Loucy (cell line): ENCODE results near the gene NLGN2.

Experiments used
- H2AFZ ChIP-seq: fragments of 200-600 bp; sonication (generic); 2 replicates; pipeline ENCODE4 v1.6.0; 2016; ENCODE audit warnings: antibody characterized with exemption, mild to moderate bottlenecking, low read length, moderate library complexity
- H3F3A ChIP-seq: fragments of 200-600 bp; 2 replicates; pipeline ENCODE4 v1.6.0; 2016; ENCODE audit warnings: antibody characterized with exemption, low read depth, mild to moderate bottlenecking
- H3K27me3 ChIP-seq: fragments of 200-600 bp; sonication (generic); 2 replicates; pipeline ENCODE4 v1.6.1; 2014; ENCODE audit warnings: low read length, mild to moderate bottlenecking; ENCODE audit not compliant: insufficient read depth, poor library complexity, severe bottlenecking
- H3K36me3 ChIP-seq: fragments of 200-600 bp; sonication (generic); 2 replicates; pipeline ENCODE4 v1.6.1; 2016; ENCODE audit warnings: low read length; ENCODE audit not compliant: insufficient read depth
- H3K4me1 ChIP-seq: fragments of 200-600 bp; sonication (generic); 2 replicates; pipeline ENCODE4 v1.5.1; 2014; ENCODE audit warnings: low read length, mild to moderate bottlenecking; ENCODE audit not compliant: insufficient read depth, poor library complexity, severe bottlenecking
- H3K4me2 ChIP-seq: fragments of 200-600 bp; sonication (generic); 2 replicates; pipeline ENCODE4 v1.6.0; 2014; ENCODE audit warnings: antibody characterized with exemption, low read length, low read depth, mild to moderate bottlenecking; ENCODE audit not compliant: poor library complexity, severe bottlenecking
- H3K4me3 ChIP-seq: fragments of 200-600 bp; sonication (generic); 2 replicates; pipeline ENCODE4 v1.5.1; 2014; ENCODE audit warnings: low read length, mild to moderate bottlenecking, mixed read lengths; ENCODE audit not compliant: poor library complexity, severe bottlenecking
- H3K79me2 ChIP-seq: fragments of 200-600 bp; sonication (generic); 2 replicates; pipeline ENCODE4 v1.6.1; 2014; ENCODE audit warnings: low read length; ENCODE audit not compliant: insufficient read depth
- H3K9ac ChIP-seq: fragments of 200-600 bp; sonication (generic); 2 replicates; pipeline ENCODE4 v1.6.0; 2014; ENCODE audit warnings: mild to moderate bottlenecking, low read depth, low read length, moderate library complexity; ENCODE audit not compliant: poor library complexity, severe bottlenecking
- H3K9me2 ChIP-seq: fragments of 200-600 bp; sonication (generic); replicated peaks from 2 replicates; pipeline ENCODE4 v1.6.1; 2016; ENCODE audit warnings: low read depth, low read length, mixed read lengths
- H3K9me3 ChIP-seq: fragments of 200-600 bp; sonication (generic); 2 replicates; pipeline ENCODE4 v1.6.1; 2014; ENCODE audit warnings: mild to moderate bottlenecking, antibody characterized with exemption, low read length, low read depth; ENCODE audit not compliant: insufficient read depth
- H4K20me1 ChIP-seq: fragments of 200-600 bp; sonication (generic); 2 replicates; pipeline ENCODE4 v1.6.0; 2014; ENCODE audit warnings: antibody characterized with exemption, low read length, mild to moderate bottlenecking; ENCODE audit not compliant: insufficient read depth, poor library complexity, severe bottlenecking
- EZH2phosphoT487 ChIP-seq: fragments of 200-600 bp; IDR thresholded peaks from 2 replicates; pipeline ENCODE4 v1.6.1; 2018; ENCODE audit warnings: antibody characterized with exemption, mild to moderate bottlenecking, moderate library complexity, borderline replicate concordance
- TF ChIP-seq, protein P1 (sequence below): fragments of 200-600 bp; sonication (generic); conservative IDR thresholded peaks from 2 replicates; pipeline ENCODE4 v1.5.1; 2014; ENCODE audit warnings: mild to moderate bottlenecking, antibody characterized with exemption, low read length

Gene NLGN2

DNA sequence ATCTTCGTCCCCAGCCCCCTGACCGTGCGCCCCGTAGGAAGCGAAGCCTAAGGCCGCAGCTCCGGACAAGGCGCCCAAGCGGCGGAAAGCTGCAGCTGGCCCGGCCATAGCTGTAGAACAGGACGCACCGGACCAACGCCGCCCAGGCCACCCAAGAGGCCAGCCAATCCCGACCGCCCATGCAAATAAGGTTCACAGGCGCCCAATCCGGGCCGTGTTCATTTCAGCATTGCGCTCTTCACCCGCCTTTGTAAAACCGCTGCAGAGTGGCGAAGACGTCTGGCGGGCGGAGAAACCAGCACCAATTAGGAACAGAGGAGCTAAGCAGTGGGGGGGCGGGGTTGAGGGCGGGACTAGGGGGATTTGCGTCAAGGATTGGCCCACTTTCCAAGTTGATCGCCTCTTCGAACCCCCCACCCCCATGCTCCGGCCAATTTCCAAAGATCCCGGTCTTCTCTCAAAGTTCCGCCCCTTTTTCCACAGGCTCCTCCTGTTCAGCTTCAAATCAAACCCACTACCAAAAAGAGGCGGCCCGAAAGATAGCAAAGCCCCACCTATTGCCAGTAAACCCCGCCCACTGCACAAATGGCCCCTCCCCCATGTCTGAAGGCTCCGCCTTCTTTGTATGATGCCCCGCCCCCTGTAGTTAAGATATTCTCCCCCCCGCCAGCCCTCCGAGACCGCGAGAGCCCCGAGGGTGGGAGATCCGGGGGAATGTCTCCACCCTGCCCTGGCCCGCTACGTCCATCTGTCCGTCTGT is 3.5 kb upstream of the NLGN2 start, which contains the start of gene TMEM256:
Gene TMEM256 (minus strand): TSS at position 121 of the 760 bp plus-strand sequence. CDS start 13 bp downstream, at position 108.
- Histone ChIP-seq H3K27me3 (no peaks in the 10 kb centered on the region), H3F3A (no peaks in the 10 kb centered on the region), H3K4me2 (peak within 1 kb of the TSS; percentile 86), H3K4me1 (peaks cover 20% of the 10 kb centered on the region), H4K20me1 (peaks cover 3% of the 10 kb centered on the region), H3K9me2 (no peaks in the 10 kb centered on the region), H3K79me2 (peaks cover 6% of the 10 kb centered on the region), H3K9me3 (no peaks in the 10 kb centered on the region), H2AFZ (peak within 1 kb of the TSS; percentile 93), H3K36me3 (no peaks in the 10 kb centered on the region), H3K4me3 (peak within 1 kb of the TSS; percentile 76), H3K9ac (peak within 1 kb of the TSS; percentile 80)
- TF ChIP-seq EZH2phosphoT487 = no peak
- TF ChIP-seq, protein P1, sequence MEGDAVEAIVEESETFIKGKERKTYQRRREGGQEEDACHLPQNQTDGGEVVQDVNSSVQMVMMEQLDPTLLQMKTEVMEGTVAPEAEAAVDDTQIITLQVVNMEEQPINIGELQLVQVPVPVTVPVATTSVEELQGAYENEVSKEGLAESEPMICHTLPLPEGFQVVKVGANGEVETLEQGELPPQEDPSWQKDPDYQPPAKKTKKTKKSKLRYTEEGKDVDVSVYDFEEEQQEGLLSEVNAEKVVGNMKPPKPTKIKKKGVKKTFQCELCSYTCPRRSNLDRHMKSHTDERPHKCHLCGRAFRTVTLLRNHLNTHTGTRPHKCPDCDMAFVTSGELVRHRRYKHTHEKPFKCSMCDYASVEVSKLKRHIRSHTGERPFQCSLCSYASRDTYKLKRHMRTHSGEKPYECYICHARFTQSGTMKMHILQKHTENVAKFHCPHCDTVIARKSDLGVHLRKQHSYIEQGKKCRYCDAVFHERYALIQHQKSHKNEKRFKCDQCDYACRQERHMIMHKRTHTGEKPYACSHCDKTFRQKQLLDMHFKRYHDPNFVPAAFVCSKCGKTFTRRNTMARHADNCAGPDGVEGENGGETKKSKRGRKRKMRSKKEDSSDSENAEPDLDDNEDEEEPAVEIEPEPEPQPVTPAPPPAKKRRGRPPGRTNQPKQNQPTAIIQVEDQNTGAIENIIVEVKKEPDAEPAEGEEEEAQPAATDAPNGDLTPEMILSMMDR = no peak

DNA sequence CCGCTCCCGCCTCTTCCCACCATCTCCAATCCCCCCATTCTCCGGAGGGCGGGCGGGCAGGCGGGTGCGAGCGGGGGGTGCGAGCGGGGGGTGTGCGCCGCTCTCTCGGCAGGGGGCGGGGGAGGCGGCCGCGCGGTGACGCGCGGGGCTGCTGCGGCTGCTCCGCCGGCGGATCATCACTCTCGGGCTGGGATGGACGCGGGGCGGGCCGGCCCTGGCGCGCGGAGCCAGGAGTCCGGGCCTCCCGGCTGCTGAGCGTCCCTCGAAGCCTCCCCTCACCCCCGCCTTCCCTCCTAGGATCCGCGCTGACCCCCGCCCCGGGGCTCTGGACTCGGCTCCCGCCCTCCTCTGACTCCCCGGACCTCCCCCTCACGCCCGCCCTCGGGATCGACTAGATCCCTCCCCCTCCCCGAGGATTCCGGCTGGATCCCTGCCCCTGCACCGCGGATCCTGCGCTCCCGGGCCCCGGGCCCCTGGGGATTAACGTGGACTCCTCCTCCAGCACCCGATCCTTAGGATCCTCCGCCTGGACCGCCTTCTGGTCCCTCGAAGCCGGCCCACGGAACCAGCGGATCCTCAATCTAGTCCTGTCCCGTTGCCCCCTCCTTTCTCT is 2.8 kb upstream of the NLGN2 start:
- H2AFZ ChIP-seq = peak overlapping the region; percentile 93
- peak overlapping the region; percentile 76 for H3K4me3 ChIP-seq
- H3K4me2 ChIP-seq = peak overlapping the region; percentile 74
- H3K9ac ChIP-seq = peak overlapping the region; percentile 75
- H4K20me1 ChIP-seq = peaks cover 3% of the 10 kb centered on the region
- no peak for TF ChIP-seq EZH2phosphoT487
- TF ChIP-seq, protein P1 = no peak
- no peaks in the 10 kb centered on the region for H3K36me3 ChIP-seq
- H3K9me3 ChIP-seq = no peaks in the 10 kb centered on the region
- peaks cover 6% of the 10 kb centered on the region for H3K79me2 ChIP-seq
- no peaks in the 10 kb centered on the region for H3K27me3 ChIP-seq
- H3F3A ChIP-seq = no peaks in the 10 kb centered on the region
- peaks cover 20% of the 10 kb centered on the region for H3K4me1 ChIP-seq
- no peaks in the 10 kb centered on the region for H3K9me2 ChIP-seq

DNA sequence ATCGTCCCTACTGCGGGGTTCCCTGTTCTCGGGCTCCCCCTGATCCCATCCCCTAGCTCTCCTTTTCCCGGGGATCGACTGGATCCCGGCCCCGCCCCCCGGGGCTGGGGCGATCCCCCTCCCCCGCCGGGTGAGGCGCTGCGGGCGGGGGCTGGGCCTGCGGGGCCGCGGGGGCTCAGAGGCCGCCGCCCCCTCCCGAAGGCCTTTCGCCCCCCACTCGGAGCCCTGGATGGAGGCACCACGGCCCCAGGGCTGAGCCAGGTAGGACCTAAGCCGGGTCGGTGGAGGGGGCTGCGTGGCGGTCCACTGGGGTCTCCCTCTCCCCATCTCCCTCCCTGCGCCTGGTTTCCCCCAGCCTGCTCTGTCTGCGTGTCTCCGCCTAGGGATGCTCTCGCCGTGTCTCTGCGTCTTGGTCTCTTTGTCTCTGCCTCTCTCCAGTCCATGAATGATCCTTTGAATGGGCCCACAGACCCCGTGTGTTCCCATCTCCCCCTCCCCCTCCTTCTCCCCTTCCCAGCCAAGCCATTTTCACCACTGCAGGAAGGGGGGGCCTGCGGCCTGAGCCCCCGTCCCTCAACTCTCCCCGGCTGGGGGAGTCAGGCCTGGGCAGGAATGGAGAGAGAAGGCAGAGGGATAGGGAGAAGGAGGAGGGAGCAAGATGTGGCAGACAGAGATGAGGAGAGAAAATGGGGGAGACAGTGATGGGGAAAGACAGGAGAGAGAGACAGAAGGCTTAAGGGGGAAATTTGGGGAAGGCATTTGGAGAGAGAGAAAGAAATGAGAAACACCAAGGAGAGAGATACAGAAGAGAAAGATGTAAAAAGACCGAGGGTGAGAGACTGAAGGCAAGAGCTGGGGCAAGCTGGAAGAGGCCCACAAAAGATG is 2.1 kb upstream of the NLGN2 start:
- Histone ChIP-seq H3K36me3 (no peaks in the 10 kb centered on the region), H3K4me2 (peak overlapping the region; percentile 74), H3K9ac (peak overlapping the region; percentile 75), H2AFZ (peak overlapping the region; percentile 93; the same call in 1 of the 2 replicates), H3K9me3 (no peaks in the 10 kb centered on the region), H3K9me2 (no peaks in the 10 kb centered on the region), H3F3A (no peaks in the 10 kb centered on the region), H3K27me3 (no peaks in the 10 kb centered on the region), H4K20me1 (peaks cover 3% of the 10 kb centered on the region), H3K4me3 (peak overlapping the region; percentile 76), H3K4me1 (peaks cover 20% of the 10 kb centered on the region), H3K79me2 (peaks cover 6% of the 10 kb centered on the region)
- TF ChIP-seq EZH2phosphoT487 = no peak
- TF ChIP-seq, protein P1 = no peak
